Trophoblast cell (in vitro differentiated cells and primary cell): ENCODE data around the gene PSME3. TPM values are rescaled to one million over a fixed set of nuclear protein-coding genes. Genes with fewer than 3 reads are reported as not detected.
A peak's percentile ranks its signal among the peaks of the same experiment; 100 is the strongest.

Source experiments
- DNase-seq, 2 donors: peaks; one replicate each; pipeline ENCODE4 v3.0.0-alpha.2; 2016
- H2AFZ ChIP-seq: 2 replicates; pipeline ENCODE4 v1.6.1; 2013; ENCODE audit warnings: low read length, moderate library complexity, mild to moderate bottlenecking; ENCODE audit not compliant: insufficient read depth, poor library complexity
- H2AK5ac ChIP-seq: 2 replicates; pipeline ENCODE4 v1.6.1; 2013; ENCODE audit warnings: mild to moderate bottlenecking, low read length
- H2BK120ac ChIP-seq: 2 replicates; pipeline ENCODE4 v1.6.1; 2013; ENCODE audit warnings: low read length, mild to moderate bottlenecking, moderate library complexity; ENCODE audit not compliant: insufficient read depth, poor library complexity
- H2BK12ac ChIP-seq: 2 replicates; pipeline ENCODE4 v1.6.1; 2013; ENCODE audit warnings: mild to moderate bottlenecking, low read length, moderate library complexity
- H2BK5ac ChIP-seq: 2 replicates; pipeline ENCODE4 v1.6.1; 2013; ENCODE audit warnings: low read length, low read depth, moderate library complexity, mild to moderate bottlenecking; ENCODE audit not compliant: poor library complexity
- H3K14ac ChIP-seq: 2 replicates; pipeline ENCODE4 v1.6.1; 2013; ENCODE audit warnings: mild to moderate bottlenecking, low read length
- H3K18ac ChIP-seq: 2 replicates; pipeline ENCODE4 v1.6.1; 2013; ENCODE audit warnings: mild to moderate bottlenecking, low read length
- H3K23ac ChIP-seq: 2 replicates; pipeline ENCODE4 v1.6.1; 2013; ENCODE audit warnings: low read length
- H3K27ac ChIP-seq: 2 replicates; pipeline ENCODE4 v1.5.1; 2013; ENCODE audit warnings: low read depth, mild to moderate bottlenecking, inconsistent platforms, low read length, moderate library complexity
- H3K27me3 ChIP-seq: 2 replicates; pipeline ENCODE4 v1.6.1; 2013; ENCODE audit warnings: inconsistent platforms, mild to moderate bottlenecking, low read length, moderate library complexity; ENCODE audit not compliant: insufficient read depth
- H3K36me3 ChIP-seq, 2 experiments: 1 replicate in 1 of 2; 2 replicates in 1 of 2; pipeline ENCODE4 v1.6.1; 2013; ENCODE audit warnings: low read length in 2 of 2, mild to moderate bottlenecking in 2 of 2, moderate library complexity in 1 of 2; ENCODE audit not compliant: insufficient read depth in 2 of 2, control insufficient read depth in 1 of 2
- H3K4ac ChIP-seq: 2 replicates; pipeline ENCODE4 v1.6.1; 2013; ENCODE audit warnings: low read depth, mild to moderate bottlenecking, low read length, moderate library complexity
- H3K4me1 ChIP-seq, 2 experiments: 1 replicate in 1 of 2; 2 replicates in 1 of 2; pipeline ENCODE4 v1.6.1; 2013; ENCODE audit warnings: low read length in 2 of 2, mild to moderate bottlenecking in 2 of 2, moderate library complexity in 1 of 2; ENCODE audit not compliant: insufficient read depth in 2 of 2, control insufficient read depth in 1 of 2
- H3K4me2 ChIP-seq: 2 replicates; pipeline ENCODE4 v1.6.1; 2013; ENCODE audit warnings: inconsistent platforms, mild to moderate bottlenecking, low read length, moderate library complexity
- H3K4me3 ChIP-seq: 2 replicates; pipeline ENCODE4 v1.5.1; 2013; ENCODE audit warnings: mild to moderate bottlenecking, low read depth, low read length, inconsistent platforms
- H3K79me1 ChIP-seq: one replicate; pipeline ENCODE4 v1.6.1; 2013; ENCODE audit warnings: low read length
- H3K79me2 ChIP-seq: 2 replicates; pipeline ENCODE4 v1.6.1; 2013; ENCODE audit warnings: low read length, mild to moderate bottlenecking; ENCODE audit not compliant: control insufficient read depth, insufficient read depth, poor library complexity
- H3K9ac ChIP-seq: 2 replicates; pipeline ENCODE4 v1.6.1; 2013; ENCODE audit warnings: mild to moderate bottlenecking, low read length
- H3K9me3 ChIP-seq: 2 replicates; pipeline ENCODE4 v1.6.1; 2013; ENCODE audit warnings: low read depth, mild to moderate bottlenecking, control low read depth, inconsistent platforms, low read length; ENCODE audit not compliant: insufficient read depth
- H4K12ac ChIP-seq: 2 replicates; pipeline ENCODE4 v1.6.1; 2013; ENCODE audit warnings: low read depth, mild to moderate bottlenecking, low read length, moderate library complexity
- H4K8ac ChIP-seq: 2 replicates; pipeline ENCODE4 v1.6.1; 2013; ENCODE audit warnings: low read depth, mild to moderate bottlenecking, low read length, moderate library complexity
- H4K91ac ChIP-seq: one replicate; pipeline ENCODE4 v1.6.1; 2013; ENCODE audit warnings: low read depth, mild to moderate bottlenecking, low read length, moderate library complexity
- WGBS: extraction: QIAGEN DNeasy Blood & Tissue Kit; methylation state at CpG from one replicate; pipeline ENCODE4 v1.1.7; 2013; ENCODE audit warnings: missing lambda C conversion rate; ENCODE audit not compliant: insufficient read length, insufficient coverage; ENCODE audit errors: extremely low coverage; 5-methylcytosine and 5-hydroxymethylcytosine counted together
- polyA plus RNA-seq: library from polyadenylated mRNA; stranded (reverse); fragments of 200-250 nt; gene quantifications from 2 replicates; pipeline ENCODE4 v1.2.3, GENCODE V29; 2013

The PSME3 gene, protein sequence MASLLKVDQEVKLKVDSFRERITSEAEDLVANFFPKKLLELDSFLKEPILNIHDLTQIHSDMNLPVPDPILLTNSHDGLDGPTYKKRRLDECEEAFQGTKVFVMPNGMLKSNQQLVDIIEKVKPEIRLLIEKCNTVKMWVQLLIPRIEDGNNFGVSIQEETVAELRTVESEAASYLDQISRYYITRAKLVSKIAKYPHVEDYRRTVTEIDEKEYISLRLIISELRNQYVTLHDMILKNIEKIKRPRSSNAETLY
- polyA plus RNA-seq: 112 and 114 TPM in 2 replicates

DNA sequence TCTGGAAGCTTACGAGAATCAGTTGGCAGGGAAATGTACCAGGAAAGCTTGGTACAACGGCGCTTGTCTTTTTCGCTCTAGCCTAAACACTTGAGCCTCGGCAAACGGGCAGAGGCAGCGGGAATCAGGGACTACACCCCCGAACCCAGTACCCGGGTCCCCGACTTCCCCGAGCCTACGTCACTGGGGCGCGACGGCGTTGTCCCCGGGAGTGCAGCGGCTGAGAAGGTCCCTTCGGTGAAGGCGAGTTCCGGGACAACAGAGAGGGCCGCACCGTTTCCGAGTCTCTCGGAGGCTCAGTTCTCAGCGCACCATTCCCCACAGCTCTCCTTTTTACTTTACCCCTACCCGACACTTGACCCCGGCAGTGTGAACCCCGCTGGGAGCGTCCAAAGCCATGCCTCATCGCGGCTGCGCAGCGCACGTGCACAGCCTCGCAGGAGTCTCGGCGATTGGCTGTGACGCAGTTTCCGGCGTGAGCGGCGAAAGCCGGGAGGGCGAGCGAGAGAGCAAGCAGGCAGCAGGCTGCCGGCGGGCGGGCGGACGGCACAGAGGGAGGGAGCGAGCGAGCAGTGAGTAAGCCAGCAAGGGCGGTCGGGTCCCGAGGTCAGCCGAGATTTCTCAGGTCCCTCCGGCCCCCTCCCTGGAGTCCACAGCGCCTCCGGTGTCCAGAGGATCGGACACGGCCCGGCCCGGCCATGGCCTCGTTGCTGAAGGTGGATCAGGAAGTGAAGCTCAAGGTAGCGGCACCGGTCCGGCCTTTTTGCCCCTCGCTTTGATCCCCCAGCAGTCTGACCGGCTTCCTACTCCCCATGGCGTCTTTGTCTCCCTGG is at the start of gene PSME3:
TSS of gene PSME3 (plus strand) at position 464 of the 833 bp plus-strand sequence. CDS start at position 699, 235 bp downstream.
- H3K9me3 ChIP-seq: no peaks in the 10 kb centered on the region
- H3K27ac ChIP-seq: peak within 1 kb of the TSS; percentile 57
- peak within 1 kb of the TSS; percentile 44 for H3K18ac ChIP-seq
- peak within 1 kb of the TSS; percentile 95 for H4K8ac ChIP-seq
- peak within 1 kb of the TSS; percentile 90 for H2AFZ ChIP-seq
- peak within 1 kb of the TSS; percentile 81 for H4K12ac ChIP-seq
- peak within 1 kb of the TSS; percentile 58 for H3K14ac ChIP-seq
- no CpG with 5 or more reads among the region's 71 CpGs for WGBS
- H3K27me3 ChIP-seq: no peaks in the 10 kb centered on the region
- peaks cover 0 to 3% of the 10 kb centered on the region in 2 experiments for H3K4me1 ChIP-seq
- DNase-seq: peak; percentile 91 to 95
- H3K36me3 ChIP-seq: peaks cover 14 to 30% of the 10 kb centered on the region in 2 experiments
- peak within 1 kb of the TSS; percentile 56 for H2BK120ac ChIP-seq
- peaks cover 8% of the 10 kb centered on the region for H3K79me2 ChIP-seq
- peak within 1 kb of the TSS; percentile 95 for H3K4ac ChIP-seq
- H3K23ac ChIP-seq: peak within 1 kb of the TSS; percentile 4
- H2BK12ac ChIP-seq: no peak within 1 kb of the TSS
- H2AK5ac ChIP-seq: peak within 1 kb of the TSS; percentile 16
- H3K4me3 ChIP-seq: peak within 1 kb of the TSS; percentile 85
- H4K91ac ChIP-seq: peak within 1 kb of the TSS; percentile 80
- H3K4me2 ChIP-seq: peak within 1 kb of the TSS; percentile 83
- peak within 1 kb of the TSS; percentile 95 for H3K9ac ChIP-seq
- peaks cover 10% of the 10 kb centered on the region for H3K79me1 ChIP-seq
- H2BK5ac ChIP-seq: peak within 1 kb of the TSS; percentile 35

DNA sequence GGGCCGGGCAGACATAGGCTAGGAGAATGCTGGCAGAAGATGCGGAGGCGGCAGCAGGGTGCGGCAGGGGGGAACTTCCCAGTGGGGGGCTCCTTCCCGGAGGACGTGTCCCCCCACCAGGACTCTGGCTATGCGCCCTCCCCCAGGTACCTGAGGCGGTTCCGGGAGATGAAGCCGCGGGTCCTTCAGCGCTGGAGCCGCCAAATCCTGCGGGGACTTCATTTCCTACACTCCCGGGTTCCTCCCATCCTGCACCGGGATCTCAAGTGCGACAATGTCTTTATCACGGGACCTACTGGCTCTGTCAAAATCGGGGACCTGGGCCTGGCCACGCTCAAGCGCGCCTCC is 49.4 kb upstream of the PSME3 start:
- Histone ChIP-seq H3K79me2 (peaks cover 4% of the 10 kb centered on the region), H3K27me3 (peaks cover 9% of the 10 kb centered on the region), H4K12ac (peak overlapping the region; percentile 2), H3K36me3 (peaks cover 7% of the 10 kb centered on the region in 2 experiments), H3K18ac (no peak overlapping the region), H3K23ac (no peak overlapping the region), H2BK5ac (peak overlapping the region; percentile 10), H4K91ac (peak overlapping the region; percentile 20), H3K9me3 (no peaks in the 10 kb centered on the region), H3K4me3 (no peak overlapping the region), H2BK12ac (peak overlapping the region; percentile 46), H3K4me2 (no peak overlapping the region), H3K9ac (no peak overlapping the region), H3K79me1 (peaks cover 4% of the 10 kb centered on the region), H3K4ac (no peak overlapping the region), H3K4me1 (peaks cover 24 to 29% of the 10 kb centered on the region in 2 experiments), H3K27ac (no peak overlapping the region), H4K8ac (no peak overlapping the region), H2BK120ac (peak overlapping the region; percentile 24), H3K14ac (no peak overlapping the region), H2AFZ (no peak overlapping the region), H2AK5ac (peak overlapping the region; percentile 40)
- no peak for DNase-seq
- WGBS: no CpG with 5 or more reads among the region's 22 CpGs

DNA sequence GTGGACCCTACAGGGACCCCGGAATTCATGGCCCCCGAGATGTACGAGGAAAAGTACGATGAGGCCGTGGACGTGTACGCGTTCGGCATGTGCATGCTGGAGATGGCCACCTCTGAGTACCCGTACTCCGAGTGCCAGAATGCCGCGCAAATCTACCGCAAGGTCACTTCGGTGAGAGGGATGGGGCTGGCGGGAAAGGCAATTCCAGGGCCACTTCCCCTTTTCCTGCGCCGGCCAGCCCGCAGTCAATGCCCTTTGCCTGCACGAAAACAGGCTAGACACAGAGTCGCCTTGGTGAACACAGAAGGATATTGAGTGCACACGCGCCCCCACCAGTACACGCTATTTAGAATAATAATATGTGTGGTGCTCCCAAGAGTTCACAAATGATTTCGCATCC is 48.8 kb upstream of the PSME3 start:
- H3K9me3 ChIP-seq: no peaks in the 10 kb centered on the region
- no peak overlapping the region for H2AFZ ChIP-seq
- H3K4me1 ChIP-seq: peaks cover 24 to 29% of the 10 kb centered on the region in 2 experiments
- no peak overlapping the region for H3K4ac ChIP-seq
- no peak overlapping the region for H4K8ac ChIP-seq
- H3K79me2 ChIP-seq: peaks cover 4% of the 10 kb centered on the region
- no peak overlapping the region for H3K23ac ChIP-seq
- H3K79me1 ChIP-seq: peaks cover 4% of the 10 kb centered on the region
- H3K4me2 ChIP-seq: no peak overlapping the region
- H4K91ac ChIP-seq: no peak overlapping the region
- H3K27me3 ChIP-seq: peaks cover 9% of the 10 kb centered on the region
- no peak overlapping the region for H4K12ac ChIP-seq
- peak overlapping the region; percentile 40 for H2AK5ac ChIP-seq
- H3K14ac ChIP-seq: no peak overlapping the region
- DNase-seq: no peak
- H3K9ac ChIP-seq: no peak overlapping the region
- WGBS: no CpG with 5 or more reads among the region's 25 CpGs
- peak overlapping the region; percentile 46 for H2BK12ac ChIP-seq
- no peak overlapping the region for H3K18ac ChIP-seq
- H2BK120ac ChIP-seq: peak overlapping the region; percentile 24
- H3K4me3 ChIP-seq: no peak overlapping the region
- no peak overlapping the region for H3K27ac ChIP-seq
- no peak overlapping the region for H2BK5ac ChIP-seq
- H3K36me3 ChIP-seq: peaks cover under 1% of the 10 kb centered on the region in 2 experiments

DNA sequence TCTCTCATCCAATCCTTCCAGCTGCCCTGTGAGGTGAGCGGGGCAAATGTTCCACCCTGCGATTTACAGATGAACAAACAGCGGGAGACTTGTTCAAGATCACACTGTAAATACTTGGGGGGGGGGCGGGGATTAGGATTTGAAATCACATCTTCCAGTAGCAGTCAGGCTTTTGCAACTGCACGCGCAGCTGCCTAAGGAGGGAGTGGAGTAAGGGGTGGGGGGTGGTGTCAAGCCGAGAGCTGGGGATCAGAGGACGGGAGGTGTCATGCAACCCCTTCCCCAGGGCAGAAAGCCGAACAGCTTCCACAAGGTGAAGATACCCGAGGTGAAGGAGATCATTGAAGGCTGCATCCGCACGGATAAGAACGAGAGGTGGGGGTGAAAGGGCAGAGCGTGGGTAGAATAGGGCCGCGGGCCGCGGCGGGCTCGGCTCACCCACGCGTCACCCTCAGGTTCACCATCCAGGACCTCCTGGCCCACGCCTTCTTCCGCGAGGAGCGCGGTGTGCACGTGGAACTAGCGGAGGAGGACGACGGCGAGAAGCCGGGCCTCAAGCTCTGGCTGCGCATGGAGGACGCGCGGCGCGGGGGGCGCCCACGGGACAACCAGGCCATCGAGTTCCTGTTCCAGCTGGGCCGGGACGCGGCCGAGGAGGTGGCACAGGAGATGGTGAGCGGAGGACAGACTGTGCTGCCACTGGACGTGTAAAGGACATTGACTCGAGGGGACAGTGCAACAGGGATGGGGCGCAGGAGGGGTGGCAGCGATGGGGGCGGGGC is 48.2 kb upstream of the PSME3 start:
- no peak overlapping the region for H3K23ac ChIP-seq
- H3K4me1 ChIP-seq: peaks cover 21 to 25% of the 10 kb centered on the region in 2 experiments
- H3K4ac ChIP-seq: no peak overlapping the region
- DNase-seq: no peak
- H3K14ac ChIP-seq: no peak overlapping the region
- no peak overlapping the region for H2BK120ac ChIP-seq
- H3K36me3 ChIP-seq: no peaks in the 10 kb centered on the region
- no peak overlapping the region for H4K8ac ChIP-seq
- no CpG with 5 or more reads among the region's 52 CpGs for WGBS
- no peak overlapping the region for H2BK5ac ChIP-seq
- peaks cover 9% of the 10 kb centered on the region for H3K27me3 ChIP-seq
- H2AK5ac ChIP-seq: no peak overlapping the region
- H3K18ac ChIP-seq: no peak overlapping the region
- peaks cover 4% of the 10 kb centered on the region for H3K79me2 ChIP-seq
- H3K9me3 ChIP-seq: no peaks in the 10 kb centered on the region
- no peak overlapping the region for H4K12ac ChIP-seq
- no peak overlapping the region for H2BK12ac ChIP-seq
- no peak overlapping the region for H3K27ac ChIP-seq
- no peak overlapping the region for H3K9ac ChIP-seq
- peaks cover 4% of the 10 kb centered on the region for H3K79me1 ChIP-seq
- no peak overlapping the region for H4K91ac ChIP-seq
- H2AFZ ChIP-seq: no peak overlapping the region
- no peak overlapping the region for H3K4me2 ChIP-seq
- H3K4me3 ChIP-seq: no peak overlapping the region
